Fibroblast of the aortic adventitia (primary cell): Measurements from ENCODE around the gene CERK. TPM values are rescaled to one million over a fixed set of nuclear protein-coding genes. Genes with fewer than 3 reads are reported as not detected.

ENCODE experiments used
- DNase-seq: peaks from one replicate; pipeline ENCODE4 v3.0.0-alpha.2; 2010; ENCODE audit warnings: low read depth
- H3K4me3 ChIP-seq: 2 replicates; pipeline ENCODE4 v1.5.1; 2011; ENCODE audit warnings: low read depth, mild to moderate bottlenecking, control low read depth, low read length, moderate library complexity
- CTCF ChIP-seq: IDR thresholded peaks from 2 replicates; pipeline ENCODE4 v1.5.1; 2011; ENCODE audit warnings: mild to moderate bottlenecking, low read length, control low read depth, inconsistent platforms; ENCODE audit not compliant: insufficient read depth
- total RNA-seq: library from RNA; depleted of rRNA; stranded (reverse); fragments of >200 nt; gene quantifications from 2 replicates; pipeline ENCODE4 v1.2.3, GENCODE V29; 2012; ENCODE audit warnings: low replicate concordance

The CERK gene
- total RNA-seq, 1 donor = 39.4 TPM

- H3K4me3 ChIP-seq = no peak overlapping the region
- peak; percentile 25 for DNase-seq
- no peak for TF ChIP-seq CTCF
Observed at GRCh38 chr22:46749682-46750529, 11.9 kb upstream of the CERK start.

GRCh38 chr22:46748908-46749675 is 11.0 kb upstream of the CERK start:
- DNase-seq = peak; percentile 46
- TF ChIP-seq CTCF = no peak
- H3K4me3 ChIP-seq = no peak overlapping the region

- H3K4me3 ChIP-seq = no peak overlapping the region
- no peak for TF ChIP-seq CTCF
- DNase-seq = no peak
Observed at GRCh38 chr22:46748206-46748907, 10.3 kb upstream of the CERK start.

DNA sequence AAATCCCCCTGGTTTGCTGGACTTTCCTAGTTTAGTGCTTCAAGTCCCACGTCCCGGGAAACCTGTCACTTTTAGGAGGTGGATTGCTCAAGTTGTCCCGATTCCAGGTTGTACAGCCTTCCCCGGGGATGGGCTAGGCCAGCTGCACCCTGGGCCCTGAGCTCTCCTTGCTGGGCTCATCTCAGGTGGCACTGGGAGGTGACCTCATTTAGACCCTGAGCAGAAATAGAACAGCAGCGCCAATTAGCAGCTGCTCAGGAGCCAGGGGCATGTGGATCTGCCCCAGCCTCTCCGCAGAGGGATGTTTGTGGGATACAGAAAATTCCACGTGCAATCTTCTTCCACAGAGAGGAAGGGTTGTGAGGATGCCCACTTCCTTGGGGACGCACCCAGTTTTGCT is 9.6 kb upstream of the CERK start:
- no peak for TF ChIP-seq CTCF
- H3K4me3 ChIP-seq = no peak overlapping the region
- DNase-seq = no peak

- H3K4me3 ChIP-seq = no peak overlapping the region
- DNase-seq = no peak
- TF ChIP-seq CTCF = no peak
Observed at GRCh38 chr22:46746620-46747019, 8.6 kb upstream of the CERK start.

DNA sequence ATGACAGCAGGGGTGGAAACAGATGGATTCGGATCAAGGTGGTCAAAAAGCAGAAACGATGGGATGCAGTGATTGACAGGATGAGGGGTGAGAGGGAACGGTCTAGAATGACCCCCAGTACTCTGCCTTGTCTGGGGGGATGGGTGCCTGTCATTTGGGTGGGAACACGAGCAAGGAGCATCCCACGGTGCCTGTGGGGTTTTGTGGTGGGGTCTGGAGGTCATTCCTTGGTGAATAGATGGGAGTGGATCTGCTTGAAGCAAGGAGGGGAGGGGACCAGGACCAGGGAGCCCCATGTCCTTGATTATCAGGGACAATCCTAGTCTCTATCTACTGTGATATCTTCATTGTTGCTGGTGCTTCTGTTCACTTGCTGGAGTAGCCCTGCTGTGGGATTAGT is 8.1 kb upstream of the CERK start:
- H3K4me3 ChIP-seq = no peak overlapping the region
- DNase-seq = no peak
- no peak for TF ChIP-seq CTCF
